SH-SY5Y (cell line): ENCODE measurements around the gene ACBD4.
A peak's percentile ranks its signal among the peaks of the same experiment; 100 is the strongest.

ENCODE experiments used
- GATA2 ChIP-seq: IDR thresholded peaks from 2 replicates; pipeline ENCODE4 v1.6.1; 2011; ENCODE audit warnings: mild to moderate bottlenecking, low read depth, low read length
- GATA3 ChIP-seq: IDR thresholded peaks from 2 replicates; pipeline ENCODE4 v1.6.1; 2011; ENCODE audit warnings: low read depth, mild to moderate bottlenecking, low read length, moderate library complexity

ACBD4 gene

GRCh38 chr17:45108595-45109521, 26.6 kb upstream of the ACBD4 start:
- TF ChIP-seq GATA3 (no peak), GATA2 (no peak)

GRCh38 chr17:45110676-45111611, 24.5 kb upstream of the ACBD4 start:
- TF ChIP-seq GATA2 (no peak), GATA3 (no peak)

- TF ChIP-seq GATA2, result no peak
- TF ChIP-seq GATA3, result no peak
Observed at GRCh38 chr17:45111850-45112249, 23.6 kb upstream of the ACBD4 start.

GRCh38 chr17:45112559-45113423, 22.7 kb upstream of the ACBD4 start:
- TF ChIP-seq GATA3 (no peak), GATA2 (no peak)

GRCh38 chr17:45113424-45113754, 22.1 kb upstream of the ACBD4 start:
- no peak for TF ChIP-seq GATA2
- no peak for TF ChIP-seq GATA3

GRCh38 chr17:45114117-45114932, 21.2 kb upstream of the ACBD4 start:
- no peak for TF ChIP-seq GATA2
- TF ChIP-seq GATA3, result no peak

GRCh38 chr17:45115015-45115625, 20.4 kb upstream of the ACBD4 start:
- no peak for TF ChIP-seq GATA3
- TF ChIP-seq GATA2, result no peak

- no peak for TF ChIP-seq GATA3
- no peak for TF ChIP-seq GATA2
Observed at GRCh38 chr17:45115871-45116270, 19.6 kb upstream of the ACBD4 start.

- TF ChIP-seq GATA3, result no peak
- TF ChIP-seq GATA2, result peak; percentile 60
Observed at GRCh38 chr17:45116434-45117016, 19.0 kb upstream of the ACBD4 start.

- TF ChIP-seq GATA2, result no peak
- TF ChIP-seq GATA3, result no peak
Observed at GRCh38 chr17:45117334-45117733, 18.2 kb upstream of the ACBD4 start.

GRCh38 chr17:45117848-45118646, 17.4 kb upstream of the ACBD4 start:
- no peak for TF ChIP-seq GATA2
- TF ChIP-seq GATA3, result no peak
